Uterus (tissue), 4 donors: ENCODE data around the gene NEK6. TPM values are rescaled to one million over a fixed set of nuclear protein-coding genes. Genes with fewer than 3 reads are reported as not detected.

ENCODE experiments used
- DNase-seq, 2 donors: peaks; one replicate each; pipeline ENCODE4 v3.0.0-alpha.2; 2019 to 2020
- H3K27ac ChIP-seq, 2 donors: fragments of 200-600 bp; sonication (generic); 1 replicate in 1 of 2; 2 replicates in 1 of 2; pipeline ENCODE4 v1.5.1; 2016 to 2018
- H3K27me3 ChIP-seq, 2 donors: fragments of 200-600 bp; sonication (generic); one replicate each; pipeline ENCODE4 v1.5.1; 2018 to 2019; ENCODE audit warnings: control low read depth in 1 of 2
- H3K36me3 ChIP-seq, 2 donors: fragments of 200-600 bp; sonication (generic); one replicate each; pipeline ENCODE4 v1.5.1; 2019; ENCODE audit warnings: control low read depth in 1 of 2
- H3K4me1 ChIP-seq, 2 donors: fragments of 200-600 bp; sonication (generic); one replicate each; pipeline ENCODE4 v1.5.1; 2018 to 2019; ENCODE audit warnings: control low read depth in 1 of 2
- H3K4me3 ChIP-seq, 2 donors: fragments of 200-600 bp; sonication (generic); 1 replicate in 1 of 2; 2 replicates in 1 of 2; pipeline ENCODE4 v1.5.1; 2018 to 2019; ENCODE audit warnings: mild to moderate bottlenecking in 1 of 2
- H3K9me3 ChIP-seq, 2 donors: fragments of 200-600 bp; sonication (generic); one replicate each; pipeline ENCODE4 v1.5.1; 2019; ENCODE audit warnings: control low read depth in 1 of 2
- CTCF ChIP-seq, 4 experiments: fragments of 200-600 bp in 2 of 4; fragments of 450-650 bp in 2 of 4; sonication (generic) in 2 of 4; IDR thresholded peaks; one replicate each; pipeline ENCODE4 v1.5.1; 2016 to 2019; ENCODE audit warnings: antibody characterized with exemption in 4 of 4, mild to moderate bottlenecking in 2 of 4, moderate library complexity in 1 of 4
- POLR2A ChIP-seq, 2 donors: fragments of 450-650 bp; IDR thresholded peaks; one replicate each; pipeline ENCODE4 v1.6.1; 2016; ENCODE audit warnings: antibody characterized with exemption in 2 of 2, mild to moderate bottlenecking in 1 of 2, moderate library complexity in 1 of 2
- intact Hi-C: fragments of 100-400 bp; cut with DNase I; formaldehyde crosslinking; loops from one replicate; pipeline ENCODE4 v1.15.1; 2023; ENCODE audit warnings: low total_unique reads
- total RNA-seq, 4 donors: library from RNA; depleted of rRNA in 3 of 4; stranded (reverse); fragments of >200 nt in 3 of 4; gene quantifications; one replicate each; pipeline versions ENCODE4 v1.1.0 to v1.2.4, GENCODE V29; 2014 to 2023
- donor health status: DM: yes; HTN: yes; CAD: no.

Gene NEK6
- total RNA-seq, 4 donors from 2014 or later: 6.1 to 38.5 (median 34.7) TPM

- no peak overlapping the region for H3K4me3 ChIP-seq
- H3K27ac ChIP-seq: no peak overlapping the region
- TF ChIP-seq CTCF (IDR thresholded peaks at IDR 0.05) (no peak), POLR2A (IDR thresholded peaks at IDR 0.05) (no peak)
- no peak for DNase-seq
- intact Hi-C loops: loop anchor here (2.0 to 10.0 kb wide), 2 partner anchors 38 to 202 kb away; no protein-coding TSS in a partner anchor
- H3K36me3 ChIP-seq: no peaks in the 10 kb centered on the region
- no peaks in the 10 kb centered on the region for H3K4me1 ChIP-seq
- no peaks in the 10 kb centered on the region for H3K27me3 ChIP-seq
- H3K9me3 ChIP-seq: no peaks in the 10 kb centered on the region
Observed at GRCh38 chr9:124326378-124326777, 68.6 kb downstream of the NEK6 start.

GRCh38 chr9:124327491-124327890 lies 69.7 kb downstream of the NEK6 start:
- Histone ChIP-seq H3K4me1 (no peaks in the 10 kb centered on the region), H3K27ac (no peak overlapping the region), H3K36me3 (no peaks in the 10 kb centered on the region), H3K9me3 (no peaks in the 10 kb centered on the region), H3K4me3 (no peak overlapping the region), H3K27me3 (no peaks in the 10 kb centered on the region)
- DNase-seq: no peak
- TF ChIP-seq CTCF (IDR thresholded peaks at IDR 0.05): no peak
- TF ChIP-seq POLR2A (IDR thresholded peaks at IDR 0.05): no peak
- intact Hi-C loops: loop anchor here (2.0 to 10.0 kb wide), 2 partner anchors 37 to 203 kb away; no protein-coding TSS in a partner anchor

GRCh38 chr9:124328285-124328684 lies 70.5 kb downstream of the NEK6 start:
- H3K4me1 ChIP-seq: no peaks in the 10 kb centered on the region
- no peaks in the 10 kb centered on the region for H3K27me3 ChIP-seq
- H3K9me3 ChIP-seq: no peaks in the 10 kb centered on the region
- no peak overlapping the region for H3K4me3 ChIP-seq
- no peaks in the 10 kb centered on the region for H3K36me3 ChIP-seq
- H3K27ac ChIP-seq: no peak overlapping the region
- intact Hi-C loops: loop anchor here (10.0 kb wide), 1 partner anchor 203 kb away; no protein-coding TSS in a partner anchor
- TF ChIP-seq POLR2A (IDR thresholded peaks at IDR 0.05): no peak
- TF ChIP-seq CTCF (IDR thresholded peaks at IDR 0.05): no peak
- DNase-seq: no peak

- TF ChIP-seq POLR2A (IDR thresholded peaks at IDR 0.05): no peak
- Histone ChIP-seq H3K36me3 (no peaks in the 10 kb centered on the region), H3K4me1 (no peaks in the 10 kb centered on the region), H3K27ac (no peak overlapping the region), H3K9me3 (no peaks in the 10 kb centered on the region), H3K27me3 (no peaks in the 10 kb centered on the region), H3K4me3 (no peak overlapping the region)
- DNase-seq: no peak
- intact Hi-C loops: loop anchor here (10.0 kb wide), 1 partner anchor 204 kb away; no protein-coding TSS in a partner anchor
Observed at GRCh38 chr9:124329206-124329792, 71.5 kb downstream of the NEK6 start.

GRCh38 chr9:124330011-124330697 lies 72.4 kb downstream of the NEK6 start:
- Histone ChIP-seq H3K27me3 (no peaks in the 10 kb centered on the region), H3K4me1 (no peaks in the 10 kb centered on the region), H3K27ac (no peak overlapping the region), H3K4me3 (no peak overlapping the region), H3K36me3 (no peaks in the 10 kb centered on the region), H3K9me3 (no peaks in the 10 kb centered on the region)
- no peak for DNase-seq
- no peak for TF ChIP-seq POLR2A (IDR thresholded peaks at IDR 0.05)
- intact Hi-C loops: no loop called here

- Histone ChIP-seq H3K27ac (no peak overlapping the region), H3K27me3 (no peaks in the 10 kb centered on the region), H3K4me3 (no peak overlapping the region), H3K9me3 (no peaks in the 10 kb centered on the region), H3K36me3 (no peaks in the 10 kb centered on the region), H3K4me1 (no peaks in the 10 kb centered on the region)
- no peak for TF ChIP-seq CTCF (IDR thresholded peaks at IDR 0.05)
- DNase-seq: no peak
- intact Hi-C loops: no loop called here
Observed at GRCh38 chr9:124331580-124331979, 73.8 kb downstream of the NEK6 start.
